BJ (cell line): ENCODE measurements around the gene POM121C. TPM values are rescaled to one million over a fixed set of nuclear protein-coding genes. Genes with fewer than 3 reads are reported as not detected.
A peak's percentile ranks its signal among the peaks of the same experiment; 100 is the strongest.
"Not testable (repeated sequence)": the region's sequence is repeated elsewhere in the genome, so short reads cannot be mapped to it uniquely, and the experiment has no call there.

Experiments used
- CTCF ChIA-PET: fragments of 350-600 bp; formaldehyde crosslinking; extraction: SDS; loops from one replicate; lab custom pipeline; 2021; ENCODE audit warnings: antibody characterized with exemption, inconsistent platforms; lab: Yijun Ruan, JAX
- POLR2A ChIA-PET: fragments of 300-600 bp; sonication (Branson Sonifier 250); formaldehyde crosslinking; extraction: SDS; loops from one replicate; lab custom pipeline; 2021; ENCODE audit warnings: antibody characterized with exemption; lab: Charles Lee
- DNase-seq: peaks from one replicate; pipeline ENCODE4 v3.0.0-alpha.2; 2011; ENCODE audit warnings: low read depth
- H3K27me3 ChIP-seq: 2 replicates; pipeline ENCODE4 v1.6.0; 2011; ENCODE audit warnings: low read length; ENCODE audit not compliant: control insufficient read depth, insufficient read depth
- H3K36me3 ChIP-seq: 2 replicates; pipeline ENCODE4 v1.5.1; 2011; ENCODE audit warnings: low read length; ENCODE audit not compliant: control insufficient read depth, insufficient read depth
- H3K4me3 ChIP-seq: 2 replicates; pipeline ENCODE4 v1.5.1; 2011; ENCODE audit warnings: low read depth, mild to moderate bottlenecking, control low read depth, low read length
- polyA plus RNA-seq: library from polyadenylated mRNA; depleted of rRNA; stranded (reverse); fragments of >200 nt; gene quantifications from 2 replicates; pipeline ENCODE4 v1.2.3, GENCODE V29; 2011

POM121C gene
- polyA plus RNA-seq, 1 experiment, result 7.9 TPM

GRCh38 chr7:75442101-75442464 is 44.0 kb downstream of the POM121C start:
- CTCF ChIA-PET, H3K36me3 ChIP-seq, DNase-seq, POLR2A ChIA-PET, H3K27me3 ChIP-seq: not testable (repeated sequence)
- peak overlapping the region; percentile 37 for H3K4me3 ChIP-seq

- DNase-seq, POLR2A ChIA-PET, CTCF ChIA-PET, H3K27me3 ChIP-seq, H3K4me3 ChIP-seq: not testable (repeated sequence)
- peaks cover 14% of the 10 kb centered on the region for H3K36me3 ChIP-seq
These were observed 47.1 kb downstream of the POM121C start for GRCh38 chr7:75439000-75439399.

- DNase-seq, POLR2A ChIA-PET: not testable (repeated sequence)
These were observed 62.6 kb downstream of the POM121C start for GRCh38 chr7:75423481-75423880.

GRCh38 chr7:75421798-75422710 is 64.0 kb downstream of the POM121C start:
- POLR2A ChIA-PET, CTCF ChIA-PET, H3K36me3 ChIP-seq, H3K27me3 ChIP-seq, H3K4me3 ChIP-seq, DNase-seq: not testable (repeated sequence)

More at GRCh38 chr7:75423481-75423880, 62.6 kb downstream of the POM121C start:
- H3K4me3 ChIP-seq, H3K27me3 ChIP-seq, H3K36me3 ChIP-seq, CTCF ChIA-PET: not testable (repeated sequence)

GRCh38 chr7:75420152-75420551 is 65.9 kb downstream of the POM121C start:
- H3K36me3 ChIP-seq, H3K27me3 ChIP-seq, CTCF ChIA-PET, DNase-seq, POLR2A ChIA-PET, H3K4me3 ChIP-seq: not testable (repeated sequence)

- H3K36me3 ChIP-seq, H3K27me3 ChIP-seq, POLR2A ChIA-PET, CTCF ChIA-PET, H3K4me3 ChIP-seq, DNase-seq: not testable (repeated sequence)
These were observed 66.4 kb downstream of the POM121C start for GRCh38 chr7:75419693-75420092.

- DNase-seq, CTCF ChIA-PET, H3K4me3 ChIP-seq, POLR2A ChIA-PET, H3K36me3 ChIP-seq, H3K27me3 ChIP-seq: not testable (repeated sequence)
These were observed 66.9 kb downstream of the POM121C start for GRCh38 chr7:75419210-75419609.

- H3K36me3 ChIP-seq, H3K27me3 ChIP-seq, CTCF ChIA-PET, POLR2A ChIA-PET, H3K4me3 ChIP-seq, DNase-seq: not testable (repeated sequence)
These were observed 67.7 kb downstream of the POM121C start for GRCh38 chr7:75418292-75418858.

- H3K4me3 ChIP-seq, CTCF ChIA-PET, POLR2A ChIA-PET, DNase-seq, H3K27me3 ChIP-seq, H3K36me3 ChIP-seq: not testable (repeated sequence)
These were observed 69.3 kb downstream of the POM121C start for GRCh38 chr7:75416787-75417186.

- H3K4me3 ChIP-seq, POLR2A ChIA-PET, H3K27me3 ChIP-seq, H3K36me3 ChIP-seq, CTCF ChIA-PET, DNase-seq: not testable (repeated sequence)
These were observed 70.2 kb downstream of the POM121C start for GRCh38 chr7:75415829-75416373.

GRCh38 chr7:75415428-75415817 is 70.7 kb downstream of the POM121C start:
- H3K36me3 ChIP-seq, H3K27me3 ChIP-seq, POLR2A ChIA-PET, H3K4me3 ChIP-seq, DNase-seq, CTCF ChIA-PET: not testable (repeated sequence)

- CTCF ChIA-PET, DNase-seq, POLR2A ChIA-PET: not testable (repeated sequence)
These were observed 71.2 kb downstream of the POM121C start for GRCh38 chr7:75414708-75415427.

More at GRCh38 chr7:75414708-75415427, 71.2 kb downstream of the POM121C start:
- not testable (repeated sequence) for H3K27me3 ChIP-seq, H3K4me3 ChIP-seq, H3K36me3 ChIP-seq
